Measurements from ENCODE around the gene PPAT. TPM values are rescaled to one million over a fixed set of nuclear protein-coding genes. Genes with fewer than 3 reads are reported as not detected.
A peak's percentile ranks its signal among the peaks of the same experiment; 100 is the strongest.

PPAT gene
- polyA plus RNA-seq, 1 donor: 9.9 TPM

DNA sequence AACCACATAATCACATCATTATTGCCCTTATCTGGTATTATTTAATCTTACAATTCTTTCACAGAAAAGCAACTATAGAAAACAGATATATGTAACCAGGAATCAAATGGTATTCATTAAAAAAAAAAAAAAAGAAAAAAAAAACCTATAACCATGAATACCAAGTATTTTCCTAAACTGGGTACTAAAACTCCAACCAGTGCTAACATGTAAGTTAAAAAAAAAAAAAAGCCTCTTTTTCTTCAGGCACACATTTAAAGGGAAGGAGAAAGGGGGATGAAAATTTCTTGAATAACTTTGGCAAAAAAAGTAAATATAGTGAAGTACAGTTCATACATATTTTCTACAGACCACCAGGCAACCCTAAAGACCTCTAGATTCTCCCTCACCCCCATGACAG is 2.1 kb downstream of the PPAT start:
- no peak for DNase-seq

DNA sequence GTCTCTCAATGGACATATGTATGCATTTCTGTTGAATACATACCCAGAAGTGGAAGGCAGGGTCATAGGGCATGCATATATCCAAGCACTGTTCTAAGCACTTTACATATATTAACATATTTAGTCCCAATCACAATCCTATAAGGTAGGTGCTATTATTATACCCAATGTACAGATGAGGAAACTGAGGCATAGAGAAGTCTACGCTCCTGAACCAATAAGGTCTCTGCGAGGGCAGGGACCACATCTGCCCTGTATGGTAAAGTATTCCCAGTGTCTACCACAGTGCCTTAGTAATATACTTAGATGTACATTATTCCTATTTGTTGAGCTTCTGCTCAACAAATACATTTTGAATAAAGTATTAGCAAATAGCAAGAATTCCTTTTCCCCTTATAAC is 5.2 kb downstream of the PPAT start:
- no peak for DNase-seq

DNA sequence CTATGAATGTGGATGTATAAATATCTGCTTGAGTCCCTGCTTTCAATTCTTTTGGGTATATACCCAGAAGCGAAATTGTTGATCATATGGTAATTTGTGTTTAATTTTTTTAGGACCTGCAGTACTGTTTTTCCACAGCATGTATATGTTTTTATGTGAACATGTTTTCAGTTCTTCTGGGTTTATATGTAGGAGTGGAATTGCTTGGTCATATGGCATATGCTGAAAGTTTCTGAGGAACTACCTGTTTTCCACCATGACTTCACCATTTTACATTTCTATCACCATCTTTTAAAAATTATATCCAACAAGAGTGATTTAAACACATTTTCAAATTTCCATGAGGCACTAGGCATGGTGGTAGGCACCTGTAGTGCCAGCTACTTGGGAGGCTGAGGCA is 8.2 kb downstream of the PPAT start:
- no peak for DNase-seq

DNA sequence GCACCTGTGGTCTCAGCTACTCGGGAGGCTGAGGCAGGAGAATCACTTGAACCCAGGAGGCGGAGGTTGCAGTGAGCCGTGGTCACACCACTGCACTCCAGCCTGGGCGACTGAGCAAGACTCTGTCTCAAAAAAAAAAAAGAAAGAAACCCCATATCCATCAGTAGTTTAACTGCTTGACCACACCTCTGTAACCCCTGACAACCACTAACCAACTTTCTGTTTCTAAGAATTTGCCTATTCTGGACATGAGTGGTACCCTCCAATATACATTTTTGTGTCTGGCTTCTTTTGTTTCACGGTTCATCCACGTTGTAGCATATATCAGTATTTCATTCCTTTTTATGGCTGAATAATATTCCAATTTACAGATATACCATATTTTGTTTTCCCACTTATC is 9.1 kb downstream of the PPAT start:
- DNase-seq: no peak

DNA sequence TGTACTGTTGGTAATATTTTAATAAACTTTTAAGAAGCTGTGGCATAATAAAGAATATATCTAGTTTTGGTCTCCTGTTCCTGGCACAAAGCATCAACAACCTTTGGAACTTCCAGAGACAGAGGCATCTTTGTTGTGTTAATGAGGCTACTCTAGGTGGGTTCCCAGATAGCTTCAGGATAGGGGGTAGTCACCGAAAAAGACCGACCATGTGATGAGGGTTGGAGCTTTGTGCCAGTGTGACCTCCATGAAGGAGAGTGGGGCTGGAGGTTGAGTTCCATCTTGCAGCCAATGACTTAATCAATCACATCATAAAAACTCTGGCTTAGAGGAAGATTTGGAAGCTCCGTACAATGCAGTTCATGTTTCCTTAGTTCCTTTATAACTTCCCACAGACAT is 9.9 kb downstream of the PPAT start:
- no peak for DNase-seq

DNA sequence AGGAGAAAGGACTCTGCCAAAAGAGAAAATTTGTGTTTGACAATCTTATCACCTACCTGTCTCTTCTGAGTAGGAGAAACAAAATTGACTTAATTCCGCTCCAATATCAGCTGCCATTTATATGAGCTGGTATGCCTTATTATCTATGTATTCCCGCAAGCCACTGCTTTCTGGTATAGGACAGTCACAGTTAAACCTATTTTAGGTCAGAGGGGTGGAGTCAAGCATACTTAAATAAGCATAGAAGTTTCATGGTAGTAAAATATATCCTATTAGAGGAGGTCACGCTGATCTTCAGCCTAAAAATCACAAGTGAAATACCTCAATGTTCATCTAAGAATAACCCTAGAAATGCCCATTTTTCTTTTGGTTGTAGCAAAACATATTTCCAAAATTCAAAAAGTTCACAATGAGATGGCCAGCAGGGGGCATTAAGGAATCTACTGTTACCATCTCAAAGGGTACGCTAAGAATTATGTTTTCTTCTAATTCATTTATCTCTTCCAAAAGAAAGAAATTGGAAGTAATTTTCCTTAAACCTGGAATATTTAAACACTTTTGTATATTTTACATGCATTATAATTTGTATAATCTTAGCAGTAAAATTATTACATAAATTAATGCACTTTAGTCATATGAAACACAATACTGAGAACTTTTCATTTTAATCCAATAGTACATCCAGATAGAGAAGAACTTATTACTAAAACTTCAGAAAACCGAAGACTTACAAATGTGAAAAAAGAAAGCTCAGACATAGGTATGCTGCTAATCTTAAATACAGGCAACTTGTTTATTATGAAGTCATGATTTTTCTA is 10.5 kb downstream of the PPAT start:
- peak; percentile 30 for DNase-seq

DNA sequence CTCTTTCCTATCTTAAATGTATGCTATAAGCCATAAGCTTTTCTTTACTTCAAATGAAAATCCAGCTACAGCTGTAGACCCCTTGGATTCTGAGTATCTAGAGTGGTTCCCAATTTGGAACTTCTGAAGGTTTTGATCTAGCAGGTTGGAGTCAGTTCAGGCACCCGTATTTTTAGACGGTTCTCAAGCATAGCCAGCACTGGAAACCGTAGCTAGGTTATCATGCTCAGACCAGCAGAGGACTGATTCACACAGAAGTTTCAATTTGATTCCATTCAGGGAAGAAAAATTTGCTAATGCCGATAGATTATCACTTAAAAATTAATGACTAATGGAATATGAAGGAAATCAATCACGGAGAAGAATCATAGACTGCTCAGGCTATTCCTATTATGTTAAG is 11.2 kb downstream of the PPAT start:
- DNase-seq: no peak

DNA sequence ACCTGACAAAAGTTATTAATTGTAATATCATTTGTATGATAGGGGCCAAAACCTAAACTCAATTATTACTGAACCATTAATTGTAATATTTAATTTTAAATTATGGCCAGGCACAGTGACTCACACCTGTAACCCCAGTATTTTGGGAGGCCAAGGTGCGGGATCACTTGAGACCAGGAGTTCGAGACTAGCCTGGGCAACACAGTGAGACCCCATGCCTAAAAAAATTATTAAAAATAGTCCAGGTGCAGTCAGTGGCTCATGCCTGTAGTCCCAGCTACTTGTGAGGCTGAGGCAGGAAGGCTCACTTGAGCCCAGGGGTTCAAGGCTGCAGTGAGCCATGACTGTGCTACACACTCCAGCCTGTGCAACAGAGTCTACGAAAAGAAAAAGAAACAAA is 18.0 kb downstream of the PPAT start:
- DNase-seq: no peak

DNA sequence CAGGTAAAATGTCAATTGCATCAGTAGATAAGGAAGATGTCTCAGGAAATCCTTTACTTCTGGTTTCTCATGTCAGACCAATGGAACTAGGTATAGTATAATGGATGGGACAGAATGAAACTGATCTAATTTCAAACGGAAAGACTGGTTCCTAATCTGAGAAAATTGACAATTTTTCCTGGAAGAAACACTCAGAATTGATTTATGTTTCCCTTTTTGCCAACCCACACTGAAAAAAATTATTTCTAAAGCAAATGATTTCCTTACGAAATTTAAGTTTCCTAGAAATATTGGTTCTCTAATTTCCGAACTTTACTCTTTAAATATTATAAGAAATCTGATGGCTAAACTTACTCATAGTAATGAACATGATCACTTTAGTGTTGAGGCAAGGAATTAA is 19.1 kb downstream of the PPAT start:
- no peak for DNase-seq

DNA sequence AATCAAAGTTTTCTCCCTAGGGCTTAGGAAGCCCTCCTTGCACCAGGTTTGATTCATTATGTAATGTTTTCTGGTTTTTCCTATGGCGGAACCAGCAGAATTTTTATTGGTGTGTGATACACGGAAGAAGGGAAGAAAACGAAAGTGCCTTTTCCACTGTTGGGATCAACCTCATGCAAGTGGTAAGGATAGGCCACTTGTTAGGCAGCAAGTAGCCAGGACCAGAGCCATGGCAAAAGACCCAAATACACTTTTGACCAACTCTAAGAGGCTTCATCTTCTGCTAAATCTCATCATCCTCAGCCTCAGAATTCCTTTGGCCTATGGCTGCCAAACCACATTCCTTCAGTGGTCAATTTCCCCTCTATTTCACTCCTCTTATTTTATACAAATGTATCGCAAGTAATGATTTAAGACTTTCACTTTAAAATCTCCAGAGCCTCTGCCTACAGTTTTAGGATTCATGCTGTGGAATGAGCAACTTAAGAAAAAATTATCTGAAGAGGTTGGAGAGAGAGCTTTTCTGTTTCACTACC is 21.2 kb downstream of the PPAT start:
- no peak for DNase-seq

DNA sequence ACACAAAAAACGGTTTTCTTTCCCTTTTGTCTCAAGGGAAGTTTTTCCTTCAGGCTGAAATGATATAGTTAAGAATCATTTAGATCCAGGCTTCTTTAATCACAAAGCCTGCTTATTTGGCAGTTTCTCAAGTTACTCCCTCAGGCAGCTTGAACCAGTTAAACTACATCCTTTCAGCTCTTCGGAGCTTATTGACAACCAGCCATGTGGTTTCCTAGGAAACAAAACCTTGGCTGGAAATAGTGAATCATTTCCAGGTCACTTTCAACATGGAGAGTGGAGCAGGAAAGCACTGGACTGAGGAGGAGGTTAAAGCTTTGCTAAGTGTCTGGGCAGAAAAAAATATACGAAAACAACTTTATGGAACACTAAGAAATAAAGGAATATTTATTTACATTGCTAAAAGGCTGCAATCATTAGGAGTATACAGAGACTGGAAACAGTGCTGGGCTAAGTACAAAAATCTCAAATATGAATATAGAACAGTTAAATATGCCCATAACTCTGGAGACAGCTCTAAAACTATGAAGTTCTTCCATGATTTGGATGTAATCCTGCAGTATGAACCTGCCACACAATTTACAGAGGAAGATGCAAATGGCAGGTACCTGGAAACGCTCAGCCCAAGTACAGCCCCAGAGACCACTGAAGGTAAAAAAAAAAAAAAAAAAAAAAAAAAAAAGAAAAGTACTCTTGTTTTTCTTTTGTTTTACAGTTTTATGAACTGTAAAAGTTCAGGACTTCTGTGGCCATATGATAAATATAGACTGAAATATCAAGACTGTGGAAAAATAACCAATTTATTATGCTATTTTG is 25.0 kb downstream of the PPAT start:
- peak; percentile 96 for DNase-seq

DNA sequence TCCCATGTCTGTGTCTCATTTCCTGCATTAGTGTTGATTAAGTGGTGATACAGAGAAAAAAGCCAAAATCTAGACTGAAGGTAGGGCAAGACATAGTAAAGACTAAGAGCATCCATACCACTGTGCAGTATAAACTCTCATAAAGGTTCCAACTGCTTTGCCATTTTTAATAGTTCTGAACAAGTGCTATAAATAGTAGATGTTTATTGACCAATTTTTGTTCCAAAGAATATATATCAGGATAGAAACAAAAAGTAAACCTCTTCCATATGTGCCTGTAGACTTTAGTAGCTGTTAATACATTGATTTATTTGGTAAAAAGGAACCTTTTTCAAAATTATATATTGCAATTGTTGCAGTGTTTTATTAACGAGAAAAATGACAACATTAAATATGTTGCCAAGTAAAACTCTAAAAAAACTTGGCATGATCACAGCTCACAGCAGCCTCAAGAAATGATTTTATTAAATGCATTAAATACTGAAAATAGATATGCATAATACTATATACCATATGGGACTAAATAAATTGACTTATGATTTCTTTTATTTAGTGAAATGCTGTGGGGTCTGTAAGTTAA is 25.8 kb downstream of the PPAT start:
- DNase-seq: peak; percentile 16

DNA sequence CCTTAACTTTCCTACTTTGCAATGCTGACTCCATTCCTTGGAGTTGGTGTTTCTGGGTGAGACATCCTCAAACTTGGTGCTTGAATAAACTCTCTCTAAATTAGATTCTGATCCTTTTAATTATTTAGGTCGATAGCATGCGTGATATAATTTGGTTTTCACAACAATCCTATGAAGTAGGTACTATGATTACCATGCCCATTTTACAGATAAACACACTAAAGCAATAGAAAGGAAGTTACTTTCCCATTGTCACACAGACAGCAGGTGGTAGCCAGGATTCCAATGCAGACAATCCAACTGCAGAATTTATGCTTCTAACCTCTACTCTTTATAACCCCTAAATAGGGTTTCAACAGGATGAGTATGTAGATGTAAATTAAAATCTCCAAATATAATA is 26.4 kb downstream of the PPAT start:
- DNase-seq: no peak

DNA sequence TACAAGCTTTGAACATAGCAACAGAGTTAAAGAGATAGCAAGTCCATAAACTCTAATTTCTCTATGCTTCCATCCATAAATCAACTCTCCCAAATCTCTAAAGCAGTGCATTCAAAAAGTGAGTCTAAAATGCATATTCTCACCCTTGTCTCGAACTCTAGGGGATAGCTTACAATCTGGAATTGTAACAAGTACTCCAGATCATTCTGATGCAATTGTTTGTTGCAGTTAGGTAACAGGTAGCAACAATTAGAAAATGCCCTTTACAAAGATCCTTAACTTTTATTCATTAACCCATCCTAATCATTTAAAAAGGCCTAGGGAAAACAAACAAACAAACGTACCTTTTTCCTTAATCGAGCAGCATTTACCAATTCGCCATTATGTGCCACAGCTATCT is 29.3 kb downstream of the PPAT start:
- DNase-seq: no peak

DNA sequence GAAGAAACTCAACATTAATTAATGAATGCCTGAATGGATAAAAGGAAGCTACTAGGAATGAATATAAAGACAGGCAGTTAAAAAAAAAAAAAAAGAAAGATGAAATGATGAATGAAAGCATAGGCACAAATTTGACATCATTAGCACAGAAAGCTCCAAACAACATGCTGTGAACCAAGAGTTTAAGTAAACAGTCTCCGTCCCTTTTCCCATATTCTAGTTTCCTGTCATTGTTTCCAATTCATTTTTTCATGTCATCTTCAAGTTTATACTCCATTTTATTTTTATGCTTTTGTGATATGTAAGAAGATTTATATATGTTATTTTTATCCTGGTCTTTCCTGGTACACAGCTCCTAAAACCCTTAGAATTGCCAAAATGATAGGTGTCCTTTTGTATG is 30.4 kb downstream of the PPAT start:
- no peak for DNase-seq

DNA sequence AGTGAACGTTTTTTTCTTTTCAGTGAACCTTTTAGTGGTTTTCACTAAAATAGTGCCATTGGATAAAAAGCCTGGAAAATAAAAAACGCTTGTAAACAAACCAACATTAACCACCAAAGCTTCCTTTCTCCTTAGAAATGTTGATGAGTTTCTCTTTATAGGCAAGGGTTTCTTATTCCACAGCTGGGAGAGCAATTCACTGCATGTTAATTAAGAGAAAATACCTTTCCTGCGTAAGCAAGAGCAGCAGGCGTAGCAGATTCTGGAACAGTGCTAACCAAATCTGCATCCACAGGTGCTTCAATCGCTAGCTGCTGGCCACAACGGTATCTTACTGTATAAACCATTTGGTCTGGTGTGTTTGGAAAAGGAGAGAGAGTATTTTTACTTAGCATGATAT is 34.9 kb downstream of the PPAT start:
- DNase-seq: no peak

DNA sequence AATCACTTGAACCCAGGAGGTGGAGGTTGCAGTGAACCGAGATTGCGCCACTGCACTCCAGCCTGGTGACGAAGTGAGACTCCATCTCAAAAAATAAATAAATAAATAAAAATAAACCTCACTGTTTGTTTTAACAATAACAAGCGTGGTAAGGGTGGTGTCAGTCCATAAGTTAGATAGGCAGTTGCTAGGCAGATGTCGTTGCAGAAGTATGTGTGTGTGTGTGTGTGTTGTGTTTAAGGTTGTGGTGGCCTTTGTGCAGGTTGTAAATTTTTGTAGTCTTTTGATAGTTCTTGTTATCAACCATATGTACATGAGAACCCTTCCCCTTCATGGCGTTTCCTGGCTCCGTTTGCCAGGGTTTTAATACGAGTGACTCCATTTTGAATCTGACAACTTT is 44.1 kb downstream of the PPAT start:
- DNase-seq: no peak

DNA sequence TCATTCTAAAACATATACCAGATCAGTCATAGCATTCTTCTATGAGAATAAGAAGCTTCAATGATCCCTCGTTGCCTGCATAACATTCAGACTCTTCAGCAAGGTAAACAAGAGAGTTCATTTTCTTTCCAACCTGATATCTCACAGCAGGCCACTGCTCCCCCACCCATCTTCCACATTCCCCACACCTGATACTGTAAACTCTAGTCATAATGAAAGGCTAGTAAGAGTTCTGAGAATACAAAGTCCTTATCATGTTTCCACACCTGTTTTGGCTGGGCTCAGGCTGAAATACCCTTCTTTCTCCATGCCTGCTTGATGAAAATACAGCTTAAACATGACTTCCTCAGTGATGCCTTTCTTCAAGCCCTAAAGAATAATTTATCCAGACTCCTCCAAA is 45.9 kb downstream of the PPAT start:
- no peak for DNase-seq

DNA sequence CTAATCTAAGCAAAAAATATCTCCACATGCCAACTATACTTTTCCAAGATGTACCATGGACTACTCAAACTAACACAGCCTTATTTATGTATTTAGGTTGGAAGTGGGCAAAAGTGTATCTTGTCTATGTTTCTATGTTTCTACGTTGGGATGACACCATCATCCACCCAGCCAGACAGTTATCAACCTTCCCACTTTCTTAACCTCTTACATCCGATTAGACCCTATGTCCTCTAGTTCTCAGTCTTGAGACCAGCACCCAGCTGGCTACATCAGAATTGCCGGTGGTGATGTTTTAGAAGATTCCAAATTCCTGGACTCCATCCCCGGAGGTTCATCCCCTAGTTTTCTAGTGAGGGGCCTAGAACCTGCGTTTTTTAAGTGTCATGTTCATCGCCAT is 47.1 kb downstream of the PPAT start:
- DNase-seq: peak; percentile 11

DNA sequence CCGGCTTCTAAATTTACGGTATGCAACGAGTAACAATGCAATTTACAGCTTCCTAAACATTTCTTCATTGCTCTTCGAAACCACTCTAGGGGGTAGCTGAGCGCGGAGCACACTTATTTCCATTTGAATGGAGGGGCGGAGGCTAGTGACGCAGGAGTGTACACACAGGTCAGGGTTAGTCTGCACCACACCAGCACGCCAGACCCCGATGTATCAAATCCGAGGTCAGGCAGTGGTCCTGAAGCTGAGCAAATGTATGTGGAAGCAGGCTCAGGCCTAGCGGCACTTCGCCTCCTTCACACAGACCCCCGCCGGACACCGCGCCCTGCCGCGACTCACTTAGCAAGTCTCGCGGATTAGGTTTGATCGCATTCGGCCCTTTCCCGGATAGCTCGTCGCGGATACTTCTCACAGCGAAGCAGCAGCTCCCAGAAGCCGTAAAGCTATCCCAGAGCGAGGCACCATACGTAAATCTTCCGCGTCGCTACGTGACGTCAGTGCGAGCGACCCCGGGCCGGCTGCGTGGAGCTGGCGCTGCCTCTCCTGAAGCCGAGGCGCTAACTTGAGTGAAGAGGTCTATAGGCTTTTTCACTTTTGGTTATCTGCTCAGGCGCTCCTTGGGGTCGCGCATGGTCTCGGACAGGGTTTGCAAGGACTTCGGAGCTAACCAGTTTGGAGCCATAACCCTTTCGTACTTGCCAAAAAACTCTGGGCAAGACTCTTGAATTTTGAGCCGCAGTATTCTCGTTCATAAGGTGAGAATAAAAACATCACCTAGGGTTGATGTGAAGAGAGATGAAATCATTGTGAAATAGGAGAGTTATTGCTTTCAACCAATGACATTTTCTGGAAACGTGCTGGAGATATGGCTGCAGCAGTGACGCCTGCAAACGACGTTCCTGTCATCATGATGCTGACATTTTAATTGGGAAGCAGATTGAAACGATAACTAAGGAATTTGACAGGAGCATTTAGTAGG is 48.1 kb downstream of the PPAT start, which contains the start of gene AASDH:
Gene AASDH, minus strand, starts transcription at position 469 of the 979 bp plus-strand sequence. CDS start 3,192 bp downstream, outside the sequence.
- DNase-seq: peak; percentile 97

DNA sequence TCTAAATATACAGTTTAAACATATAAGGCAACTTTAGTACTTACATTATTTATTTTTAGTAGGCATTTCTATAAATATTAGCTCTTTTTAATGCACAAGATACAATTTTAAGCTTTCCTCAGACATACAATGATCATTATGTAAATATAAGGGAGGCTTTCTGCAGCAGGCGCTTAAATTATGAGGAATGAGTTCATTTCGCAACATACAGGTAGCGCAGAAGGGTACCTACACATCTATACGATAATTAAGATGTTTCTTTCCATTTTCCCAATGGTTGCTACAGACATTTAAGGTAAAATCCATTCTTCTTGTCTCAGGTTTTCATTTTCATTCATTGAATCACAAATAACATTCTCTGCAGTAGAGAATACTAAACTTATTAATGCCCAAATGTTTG is 49.3 kb downstream of the PPAT start:
- no peak for DNase-seq

DNA sequence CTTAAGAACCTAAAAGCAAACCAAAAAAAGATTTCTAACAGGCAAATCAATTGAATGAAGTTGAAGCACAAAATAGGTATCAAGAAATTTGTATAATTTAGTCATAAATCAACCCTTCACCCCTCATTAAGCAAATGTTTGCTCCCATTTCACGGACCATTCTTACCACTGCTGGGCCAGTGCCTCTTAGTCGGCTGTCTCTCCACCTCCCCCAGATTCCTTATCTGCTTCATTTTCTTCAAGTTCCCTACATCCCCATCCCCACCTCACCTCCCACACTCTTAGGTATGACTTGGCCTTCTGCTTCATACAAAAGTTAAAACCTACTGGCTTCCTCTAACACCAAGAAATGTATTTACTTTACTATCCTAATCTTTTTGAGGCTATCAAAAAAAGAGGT is 60.0 kb downstream of the PPAT start:
- no peak for DNase-seq
